GM23248 (cell line): ENCODE data around the gene KRT31. TPM values are rescaled to one million over a fixed set of nuclear protein-coding genes. Genes with fewer than 3 reads are reported as not detected.

Experiments used
- DNase-seq: peaks from one replicate; pipeline ENCODE4 v3.0.0-alpha.2; 2015
- H2AFZ ChIP-seq: fragments of 200-600 bp; sonication (generic); 2 replicates; pipeline ENCODE4 v1.6.1; 2016; ENCODE audit warnings: antibody characterized with exemption
- H3F3A ChIP-seq: fragments of 200-600 bp; sonication (generic); 2 replicates; pipeline ENCODE4 v1.6.1; 2016; ENCODE audit warnings: mild to moderate bottlenecking, antibody characterized with exemption, mixed run types; ENCODE audit not compliant: insufficient read depth
- H3K27ac ChIP-seq: fragments of 200-600 bp; sonication (generic); 2 replicates; pipeline ENCODE4 v1.5.1; 2016; ENCODE audit warnings: mild to moderate bottlenecking
- H3K27me3 ChIP-seq: fragments of 200-600 bp; sonication (generic); replicated peaks from 2 replicates; pipeline ENCODE4 v1.6.1; 2016; ENCODE audit warnings: mild to moderate bottlenecking; ENCODE audit not compliant: insufficient read depth
- H3K36me3 ChIP-seq: fragments of 200-600 bp; sonication (generic); 2 replicates; pipeline ENCODE4 v1.6.1; 2016; ENCODE audit warnings: low read depth, mild to moderate bottlenecking
- H3K4me1 ChIP-seq: fragments of 200-600 bp; sonication (generic); 2 replicates; pipeline ENCODE4 v1.6.1; 2016; ENCODE audit warnings: mild to moderate bottlenecking; ENCODE audit not compliant: insufficient read depth
- H3K4me2 ChIP-seq: fragments of 200-600 bp; sonication (generic); one replicate; pipeline ENCODE4 v1.6.1; 2016; ENCODE audit warnings: mild to moderate bottlenecking; ENCODE audit not compliant: unreplicated experiment
- H3K4me3 ChIP-seq: fragments of 200-600 bp; sonication (generic); 2 replicates; pipeline ENCODE4 v1.5.1; 2016; ENCODE audit warnings: mild to moderate bottlenecking
- H3K79me2 ChIP-seq: fragments of 200-600 bp; sonication (generic); 2 replicates; pipeline ENCODE4 v1.6.1; 2016; ENCODE audit warnings: mild to moderate bottlenecking; ENCODE audit not compliant: insufficient read depth
- H3K9ac ChIP-seq: fragments of 200-600 bp; sonication (generic); 2 replicates; pipeline ENCODE4 v1.6.1; 2016; ENCODE audit warnings: mild to moderate bottlenecking
- H3K9me2 ChIP-seq: fragments of 200-600 bp; sonication (generic); 2 replicates; pipeline ENCODE4 v1.6.1; 2016; ENCODE audit warnings: mixed run types, mild to moderate bottlenecking, moderate library complexity; ENCODE audit not compliant: insufficient read depth
- H3K9me3 ChIP-seq: fragments of 200-600 bp; sonication (generic); one replicate; pipeline ENCODE4 v1.6.1; 2017; ENCODE audit warnings: low read depth
- H4K20me1 ChIP-seq: fragments of 200-600 bp; sonication (generic); 2 replicates; pipeline ENCODE4 v1.6.0; 2016; ENCODE audit not compliant: insufficient read depth
- EZH2 ChIP-seq: fragments of 200-600 bp; sonication (generic); IDR thresholded peaks from 2 replicates; pipeline ENCODE4 v1.6.1; 2018; ENCODE audit warnings: antibody characterized with exemption, mild to moderate bottlenecking; ENCODE audit not compliant: insufficient read depth, poor library complexity, severe bottlenecking
- EZH2phosphoT487 ChIP-seq: fragments of 200-600 bp; sonication (generic); IDR thresholded peaks from 2 replicates; pipeline ENCODE4 v1.6.1; 2018; ENCODE audit warnings: antibody characterized with exemption, moderate library complexity, mild to moderate bottlenecking, low read depth; ENCODE audit not compliant: insufficient read depth
- WGBS, 2 experiments: methylation state at CpG; one replicate each; pipeline ENCODE4 v1.1.6; 2015 to 2017; ENCODE audit warnings: low lambda C conversion rate in 2 of 2, low coverage in 1 of 2; ENCODE audit errors: missing lambda C conversion rate in 2 of 2; 5-methylcytosine and 5-hydroxymethylcytosine counted together
- in situ Hi-C: fragments of 300-500 bp; cut with MboI; formaldehyde crosslinking; loops from 2 replicates; pipeline ENCODE4 v1.15.0; 2020
- polyA plus RNA-seq: library from polyadenylated mRNA; unstranded; fragments of >200 nt; fragmentation: Nextera tagmentation; extraction: Ambion mirVana; gene quantifications from 2 replicates; pipeline ENCODE4 v1.2.1, GENCODE V29; 2016
- total RNA-seq: library from RNA; depleted of rRNA; stranded (reverse); fragments of >200 nt; shearing (Covaris generic); gene quantifications from 2 replicates; pipeline ENCODE4 v1.2.3, GENCODE V29; 2014

KRT31 gene
- total and polyA plus RNA-seq, 2 experiments from 2014 or later = not detected

DNA sequence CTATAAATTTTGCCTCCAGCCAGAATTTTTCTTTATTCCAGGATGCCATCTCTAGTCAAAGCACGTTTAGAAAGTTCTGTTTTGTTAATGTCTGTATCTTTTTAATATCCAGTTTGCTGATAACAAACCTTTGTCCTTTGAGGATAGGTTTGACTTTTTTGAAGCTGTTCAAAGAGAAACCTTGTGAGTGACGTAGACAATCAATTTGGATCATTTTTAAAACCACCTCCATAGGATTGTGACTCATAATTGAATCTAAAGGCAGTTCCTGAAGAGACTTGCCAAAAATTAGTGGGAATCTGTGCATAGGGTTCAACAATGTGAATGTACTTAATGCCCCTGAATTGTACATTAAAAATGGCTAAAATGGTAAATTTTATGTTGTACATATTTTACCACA is 5.9 kb downstream of the KRT31 start:
- H3K4me3 ChIP-seq = no peak overlapping the region
- no peaks in the 10 kb centered on the region for H4K20me1 ChIP-seq
- H3K27ac ChIP-seq = no peak overlapping the region
- in situ Hi-C loops = no loop called here
- DNase-seq = no peak
- H3F3A ChIP-seq = no peaks in the 10 kb centered on the region; the same call in 1 of the 2 replicates
- no peaks in the 10 kb centered on the region for H3K9me2 ChIP-seq
- no peaks in the 10 kb centered on the region for H3K27me3 ChIP-seq
- H3K79me2 ChIP-seq = no peaks in the 10 kb centered on the region
- H3K4me2 ChIP-seq = no peak overlapping the region
- TF ChIP-seq EZH2 (no peak), EZH2phosphoT487 (no peak)
- no peaks in the 10 kb centered on the region for H3K9me3 ChIP-seq
- H3K36me3 ChIP-seq = no peaks in the 10 kb centered on the region
- no peak overlapping the region for H2AFZ ChIP-seq
- peaks cover 17% of the 10 kb centered on the region for H3K4me1 ChIP-seq
- WGBS, 2 experiments = 43 to 49% methylated on average over 2 of the region's 2 CpGs
- H3K9ac ChIP-seq = no peak overlapping the region

DNA sequence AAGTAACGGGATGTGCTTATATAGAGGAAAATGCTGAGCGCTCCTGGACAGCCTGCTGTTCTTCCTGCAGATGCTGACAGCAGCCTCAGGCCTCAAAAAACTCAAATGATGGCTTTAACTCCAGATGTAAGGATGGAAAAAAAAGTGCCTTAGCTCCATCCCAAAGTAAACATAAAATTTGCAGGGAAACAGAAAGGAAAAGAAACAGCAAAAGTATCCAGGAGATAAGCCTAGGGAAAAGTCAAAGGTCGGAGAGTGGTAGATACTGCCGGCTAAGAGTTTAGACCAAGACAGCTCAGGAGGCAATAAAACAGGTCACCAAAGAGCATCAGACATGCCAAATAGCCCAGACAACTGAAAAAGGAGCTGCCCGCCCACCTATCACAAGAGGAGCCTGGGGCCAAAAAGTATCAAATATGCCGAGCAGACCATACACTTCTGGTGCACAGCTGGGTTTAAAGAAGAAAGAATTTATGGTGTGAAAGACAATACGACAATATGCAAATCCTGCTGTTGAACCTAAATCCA is 6.9 kb downstream of the KRT31 start:
- H3K9ac ChIP-seq = no peak overlapping the region
- DNase-seq = no peak
- 0 out of 2 replicates have a peak, but pooled peaks cover 2% of the 10 kb centered on the region for H3K36me3 ChIP-seq
- in situ Hi-C loops = no loop called here
- H3F3A ChIP-seq = no peaks in the 10 kb centered on the region; the same call in 1 of the 2 replicates
- no peaks in the 10 kb centered on the region for H4K20me1 ChIP-seq
- 79 to 81% methylated on average over 7 of the region's 7 CpGs for WGBS, 2 experiments
- H3K9me2 ChIP-seq = no peaks in the 10 kb centered on the region
- H3K27me3 ChIP-seq = no peaks in the 10 kb centered on the region
- H3K4me2 ChIP-seq = no peak overlapping the region
- no peaks in the 10 kb centered on the region for H3K79me2 ChIP-seq
- H3K4me1 ChIP-seq = peaks cover 17% of the 10 kb centered on the region
- TF ChIP-seq EZH2 (no peak), EZH2phosphoT487 (no peak)
- no peak overlapping the region for H2AFZ ChIP-seq
- H3K4me3 ChIP-seq = no peak overlapping the region
- H3K9me3 ChIP-seq = peaks cover 3% of the 10 kb centered on the region
- H3K27ac ChIP-seq = no peak overlapping the region

- Histone ChIP-seq H3K4me3 (no peak overlapping the region), H3K9me3 (peaks cover 3% of the 10 kb centered on the region), H2AFZ (no peak overlapping the region), H3F3A (peaks cover 10% of the 10 kb centered on the region), H3K9ac (no peak overlapping the region), H3K79me2 (no peaks in the 10 kb centered on the region), H3K27me3 (no peaks in the 10 kb centered on the region), H3K36me3 (0 out of 2 replicates have a peak, but pooled peaks cover 2% of the 10 kb centered on the region), H3K4me2 (no peak overlapping the region), H4K20me1 (no peaks in the 10 kb centered on the region), H3K27ac (no peak overlapping the region), H3K9me2 (no peaks in the 10 kb centered on the region), H3K4me1 (peaks cover 21% of the 10 kb centered on the region)
- TF ChIP-seq EZH2 = no peak
- no peak for TF ChIP-seq EZH2phosphoT487
- in situ Hi-C loops = no loop called here
- no peak for DNase-seq
- 58 to 61% methylated on average over 4 of the region's 4 CpGs for WGBS, 2 experiments
Measured at GRCh38 chr17:41387670-41388069, 9.7 kb downstream of the KRT31 start.

DNA sequence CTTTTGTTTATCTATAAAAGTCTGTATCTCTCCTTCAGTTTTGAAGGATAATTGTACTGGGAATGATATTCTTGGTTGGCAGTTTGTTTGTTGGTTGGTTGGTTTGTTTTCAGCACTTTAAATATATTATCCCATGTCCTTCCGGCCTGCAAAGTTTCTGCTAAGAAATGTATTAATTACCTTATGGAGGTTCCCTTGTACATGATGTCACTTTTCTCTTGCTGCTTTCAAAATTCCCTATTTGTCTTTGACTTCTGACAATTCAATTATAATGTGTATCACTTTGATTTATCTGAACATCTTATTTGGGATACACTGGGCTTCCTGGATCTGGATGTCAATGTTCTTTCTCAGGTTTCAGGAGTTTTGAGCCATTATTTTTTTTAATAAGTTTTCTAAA is 11.2 kb downstream of the KRT31 start:
- Histone ChIP-seq H3K27ac (no peak overlapping the region), H4K20me1 (no peaks in the 10 kb centered on the region), H3K27me3 (no peaks in the 10 kb centered on the region), H3K36me3 (0 out of 2 replicates have a peak, but pooled peaks cover 2% of the 10 kb centered on the region), H3K4me2 (no peak overlapping the region), H3K79me2 (no peaks in the 10 kb centered on the region), H2AFZ (no peak overlapping the region), H3K4me1 (peaks cover 27% of the 10 kb centered on the region), H3K4me3 (no peak overlapping the region), H3F3A (peaks cover 20% of the 10 kb centered on the region), H3K9me3 (peaks cover 3% of the 10 kb centered on the region), H3K9ac (no peak overlapping the region), H3K9me2 (no peaks in the 10 kb centered on the region)
- WGBS, 2 experiments = 76 to 79% methylated on average over 1 of the region's 1 CpG
- TF ChIP-seq EZH2 = no peak
- TF ChIP-seq EZH2phosphoT487 = no peak
- no peak for DNase-seq
- in situ Hi-C loops = no loop called here
